HL-60 (cell line): Measurements from ENCODE around the gene ARID1B.

Source experiments
- GABPA ChIP-seq: IDR thresholded peaks from 2 replicates; pipeline ENCODE4 v1.6.1; 2012; ENCODE audit warnings: low read depth
- POLR2AphosphoS5 ChIP-seq: IDR thresholded peaks from 2 replicates; pipeline ENCODE4 v1.6.1; 2012; ENCODE audit warnings: low read depth
- TF ChIP-seq, protein P1 (sequence below): IDR thresholded peaks from one replicate; pipeline ENCODE4 v1.5.1; 2011; ENCODE audit warnings: low read length, control low read depth, inconsistent platforms; ENCODE audit not compliant: insufficient read depth
- TF ChIP-seq, protein P2 (sequence below): IDR thresholded peaks from 2 replicates; pipeline ENCODE4 v1.6.1; 2012; ENCODE audit warnings: low read depth; ENCODE audit not compliant: insufficient replicate concordance

DNA sequence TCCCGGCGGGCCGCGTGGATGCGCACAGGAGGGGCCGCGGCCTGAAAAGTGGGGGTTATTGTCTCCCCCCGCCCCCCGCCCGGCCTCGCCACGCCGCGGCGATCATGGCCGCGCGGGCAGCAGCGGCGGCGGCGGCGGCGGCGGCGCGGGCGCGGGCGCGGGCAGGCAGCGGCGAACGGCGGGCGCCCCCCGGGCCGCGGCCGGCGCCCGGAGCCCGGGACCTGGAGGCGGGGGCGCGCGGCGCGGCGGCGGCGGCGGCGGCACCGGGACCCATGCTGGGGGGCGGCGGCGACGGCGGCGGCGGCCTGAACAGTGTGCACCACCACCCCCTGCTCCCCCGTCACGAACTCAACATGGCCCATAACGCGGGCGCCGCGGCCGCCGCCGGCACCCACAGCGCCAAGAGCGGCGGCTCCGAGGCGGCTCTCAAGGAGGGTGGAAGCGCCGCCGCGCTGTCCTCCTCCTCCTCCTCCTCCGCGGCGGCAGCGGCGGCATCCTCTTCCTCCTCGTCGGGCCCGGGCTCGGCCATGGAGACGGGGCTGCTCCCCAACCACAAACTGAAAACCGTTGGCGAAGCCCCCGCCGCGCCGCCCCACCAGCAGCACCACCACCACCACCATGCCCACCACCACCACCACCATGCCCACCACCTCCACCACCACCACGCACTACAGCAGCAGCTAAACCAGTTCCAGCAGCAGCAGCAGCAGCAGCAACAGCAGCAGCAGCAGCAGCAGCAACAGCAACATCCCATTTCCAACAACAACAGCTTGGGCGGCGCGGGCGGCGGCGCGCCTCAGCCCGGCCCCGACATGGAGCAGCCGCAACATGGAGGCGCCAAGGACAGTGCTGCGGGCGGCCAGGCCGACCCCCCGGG lies 637 bp downstream of the ARID1B start:
- TF ChIP-seq, protein P1, sequence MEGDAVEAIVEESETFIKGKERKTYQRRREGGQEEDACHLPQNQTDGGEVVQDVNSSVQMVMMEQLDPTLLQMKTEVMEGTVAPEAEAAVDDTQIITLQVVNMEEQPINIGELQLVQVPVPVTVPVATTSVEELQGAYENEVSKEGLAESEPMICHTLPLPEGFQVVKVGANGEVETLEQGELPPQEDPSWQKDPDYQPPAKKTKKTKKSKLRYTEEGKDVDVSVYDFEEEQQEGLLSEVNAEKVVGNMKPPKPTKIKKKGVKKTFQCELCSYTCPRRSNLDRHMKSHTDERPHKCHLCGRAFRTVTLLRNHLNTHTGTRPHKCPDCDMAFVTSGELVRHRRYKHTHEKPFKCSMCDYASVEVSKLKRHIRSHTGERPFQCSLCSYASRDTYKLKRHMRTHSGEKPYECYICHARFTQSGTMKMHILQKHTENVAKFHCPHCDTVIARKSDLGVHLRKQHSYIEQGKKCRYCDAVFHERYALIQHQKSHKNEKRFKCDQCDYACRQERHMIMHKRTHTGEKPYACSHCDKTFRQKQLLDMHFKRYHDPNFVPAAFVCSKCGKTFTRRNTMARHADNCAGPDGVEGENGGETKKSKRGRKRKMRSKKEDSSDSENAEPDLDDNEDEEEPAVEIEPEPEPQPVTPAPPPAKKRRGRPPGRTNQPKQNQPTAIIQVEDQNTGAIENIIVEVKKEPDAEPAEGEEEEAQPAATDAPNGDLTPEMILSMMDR = no peak
- TF ChIP-seq POLR2AphosphoS5 = peak; percentile 24; the same call in 1 of the 2 replicates
- TF ChIP-seq, protein P2, sequence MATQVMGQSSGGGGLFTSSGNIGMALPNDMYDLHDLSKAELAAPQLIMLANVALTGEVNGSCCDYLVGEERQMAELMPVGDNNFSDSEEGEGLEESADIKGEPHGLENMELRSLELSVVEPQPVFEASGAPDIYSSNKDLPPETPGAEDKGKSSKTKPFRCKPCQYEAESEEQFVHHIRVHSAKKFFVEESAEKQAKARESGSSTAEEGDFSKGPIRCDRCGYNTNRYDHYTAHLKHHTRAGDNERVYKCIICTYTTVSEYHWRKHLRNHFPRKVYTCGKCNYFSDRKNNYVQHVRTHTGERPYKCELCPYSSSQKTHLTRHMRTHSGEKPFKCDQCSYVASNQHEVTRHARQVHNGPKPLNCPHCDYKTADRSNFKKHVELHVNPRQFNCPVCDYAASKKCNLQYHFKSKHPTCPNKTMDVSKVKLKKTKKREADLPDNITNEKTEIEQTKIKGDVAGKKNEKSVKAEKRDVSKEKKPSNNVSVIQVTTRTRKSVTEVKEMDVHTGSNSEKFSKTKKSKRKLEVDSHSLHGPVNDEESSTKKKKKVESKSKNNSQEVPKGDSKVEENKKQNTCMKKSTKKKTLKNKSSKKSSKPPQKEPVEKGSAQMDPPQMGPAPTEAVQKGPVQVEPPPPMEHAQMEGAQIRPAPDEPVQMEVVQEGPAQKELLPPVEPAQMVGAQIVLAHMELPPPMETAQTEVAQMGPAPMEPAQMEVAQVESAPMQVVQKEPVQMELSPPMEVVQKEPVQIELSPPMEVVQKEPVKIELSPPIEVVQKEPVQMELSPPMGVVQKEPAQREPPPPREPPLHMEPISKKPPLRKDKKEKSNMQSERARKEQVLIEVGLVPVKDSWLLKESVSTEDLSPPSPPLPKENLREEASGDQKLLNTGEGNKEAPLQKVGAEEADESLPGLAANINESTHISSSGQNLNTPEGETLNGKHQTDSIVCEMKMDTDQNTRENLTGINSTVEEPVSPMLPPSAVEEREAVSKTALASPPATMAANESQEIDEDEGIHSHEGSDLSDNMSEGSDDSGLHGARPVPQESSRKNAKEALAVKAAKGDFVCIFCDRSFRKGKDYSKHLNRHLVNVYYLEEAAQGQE = no peak
- TF ChIP-seq GABPA = no peak
